ENCODE results near the gene AKR1C8.
"Not testable (repeated sequence)": the region's sequence is repeated elsewhere in the genome, so short reads cannot be mapped to it uniquely, and the experiment has no call there.

The AKR1C8 gene

GRCh38 chr10:5117026-5117425 is 67.9 kb downstream of the AKR1C8 start:
- no peak for ATAC-seq
- no peak for TF ChIP-seq TSHZ2 (CRISPR knock-in tag; IDR thresholded peaks at IDR 0.05)
- no peak for TF ChIP-seq ARNTL (CRISPR knock-in tag; IDR thresholded peaks at IDR 0.05; ENCODE audit: borderline replicate concordance, low read depth)
- no peak for TF ChIP-seq PPARA (CRISPR knock-in tag; IDR thresholded peaks at IDR 0.05; ENCODE audit: borderline replicate concordance)
- no peak for TF ChIP-seq POU6F1 (CRISPR knock-in tag; IDR thresholded peaks at IDR 0.05; ENCODE audit: borderline replicate concordance, low read depth)
- TF ChIP-seq BACH2 (CRISPR knock-in tag; IDR thresholded peaks at IDR 0.05; ENCODE audit: borderline replicate concordance), result no peak
- TF ChIP-seq ZNF70 (CRISPR knock-in tag; IDR thresholded peaks at IDR 0.05), result no peak
- TF ChIP-seq CSDC2 (CRISPR knock-in tag; IDR thresholded peaks at IDR 0.05), result no peak
- TF ChIP-seq CREB5 (CRISPR knock-in tag; IDR thresholded peaks at IDR 0.05; ENCODE audit: low read depth), result no peak

GRCh38 chr10:5116621-5117020 is 68.3 kb downstream of the AKR1C8 start:
- TF ChIP-seq CSRNP3 (CRISPR knock-in tag; IDR thresholded peaks at IDR 0.05), result no peak
- no peak for TF ChIP-seq ESRRG (CRISPR knock-in tag; IDR thresholded peaks at IDR 0.05)
- TF ChIP-seq ZNF565 (CRISPR knock-in tag; conservative IDR thresholded peaks at IDR 0.05; ENCODE audit: low read depth), result no peak
- no peak for TF ChIP-seq CREB5 (CRISPR knock-in tag; IDR thresholded peaks at IDR 0.05; ENCODE audit: low read depth)
- TF ChIP-seq ZC3H10 (CRISPR knock-in tag; IDR thresholded peaks at IDR 0.05), result no peak
- no peak for TF ChIP-seq OSR1 (CRISPR knock-in tag; IDR thresholded peaks at IDR 0.05)
- TF ChIP-seq TOX (CRISPR knock-in tag; IDR thresholded peaks at IDR 0.05; ENCODE audit: borderline replicate concordance), result no peak
- TF ChIP-seq GLIS3 (CRISPR knock-in tag; IDR thresholded peaks at IDR 0.05), result no peak
- no peak for TF ChIP-seq TSHZ2 (CRISPR knock-in tag; IDR thresholded peaks at IDR 0.05)
- TF ChIP-seq PATZ1 (CRISPR knock-in tag; IDR thresholded peaks at IDR 0.05; ENCODE audit: borderline replicate concordance), result no peak
- TF ChIP-seq CSDC2 (CRISPR knock-in tag; IDR thresholded peaks at IDR 0.05), result no peak
- no peak for TF ChIP-seq BACH2 (CRISPR knock-in tag; IDR thresholded peaks at IDR 0.05; ENCODE audit: borderline replicate concordance)
- TF ChIP-seq ARNTL (CRISPR knock-in tag; IDR thresholded peaks at IDR 0.05; ENCODE audit: borderline replicate concordance, low read depth), result no peak
- no peak for ATAC-seq

- not testable (repeated sequence) for ATAC-seq
These were observed 75.1 kb downstream of the AKR1C8 start for GRCh38 chr10:5109861-5110260.
